GM12865 (cell line): ENCODE measurements around the gene OTOS.

Experiments used
- DNase-seq: peaks from one replicate; pipeline ENCODE4 v3.0.0; 2010; ENCODE audit warnings: low read depth
- H3K4me3 ChIP-seq: 2 replicates; pipeline ENCODE4 v1.5.1; 2011; ENCODE audit warnings: mild to moderate bottlenecking, low read depth, low read length, control low read depth
- TF ChIP-seq, protein P1 (sequence below): IDR thresholded peaks from 2 replicates; pipeline ENCODE4 v1.5.1; 2011; ENCODE audit warnings: low read length, control low read depth, low read depth, inconsistent platforms; ENCODE audit not compliant: insufficient read depth; ENCODE audit errors: missing control alignments

Gene OTOS

DNA sequence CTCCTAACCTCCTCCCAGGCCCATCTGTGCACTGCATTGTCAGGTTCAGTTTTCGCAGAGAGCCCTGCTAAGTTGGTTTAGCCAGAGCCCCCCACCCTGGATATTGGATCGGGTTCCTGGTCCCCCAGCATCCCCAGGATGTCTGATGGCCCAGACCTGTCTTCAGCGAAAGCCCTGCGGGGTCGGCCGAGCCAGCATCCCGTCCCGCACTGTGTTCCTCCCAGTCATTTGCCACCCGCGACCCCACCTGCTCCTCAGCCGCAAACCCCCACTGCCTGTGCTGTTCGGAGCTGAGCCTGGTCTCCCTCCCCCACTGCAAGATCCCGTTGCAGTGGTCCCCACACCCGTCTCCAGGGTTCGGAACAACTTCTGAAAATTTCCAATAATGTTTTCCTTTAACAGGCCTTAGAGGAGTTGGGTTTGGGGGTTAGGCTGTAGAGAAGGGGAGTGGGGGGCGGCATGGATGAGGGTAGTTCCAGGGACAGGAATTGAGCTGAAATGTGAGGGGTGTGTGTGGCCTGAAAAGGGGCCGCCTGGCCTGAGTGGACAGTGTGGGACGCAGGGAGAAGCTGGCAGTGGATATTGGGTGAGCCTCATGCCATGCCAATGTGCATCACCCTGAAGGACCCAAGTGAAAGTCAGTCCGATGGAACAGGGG lies 2.7 kb downstream of the OTOS start:
- no peak for DNase-seq
- TF ChIP-seq, protein P1, sequence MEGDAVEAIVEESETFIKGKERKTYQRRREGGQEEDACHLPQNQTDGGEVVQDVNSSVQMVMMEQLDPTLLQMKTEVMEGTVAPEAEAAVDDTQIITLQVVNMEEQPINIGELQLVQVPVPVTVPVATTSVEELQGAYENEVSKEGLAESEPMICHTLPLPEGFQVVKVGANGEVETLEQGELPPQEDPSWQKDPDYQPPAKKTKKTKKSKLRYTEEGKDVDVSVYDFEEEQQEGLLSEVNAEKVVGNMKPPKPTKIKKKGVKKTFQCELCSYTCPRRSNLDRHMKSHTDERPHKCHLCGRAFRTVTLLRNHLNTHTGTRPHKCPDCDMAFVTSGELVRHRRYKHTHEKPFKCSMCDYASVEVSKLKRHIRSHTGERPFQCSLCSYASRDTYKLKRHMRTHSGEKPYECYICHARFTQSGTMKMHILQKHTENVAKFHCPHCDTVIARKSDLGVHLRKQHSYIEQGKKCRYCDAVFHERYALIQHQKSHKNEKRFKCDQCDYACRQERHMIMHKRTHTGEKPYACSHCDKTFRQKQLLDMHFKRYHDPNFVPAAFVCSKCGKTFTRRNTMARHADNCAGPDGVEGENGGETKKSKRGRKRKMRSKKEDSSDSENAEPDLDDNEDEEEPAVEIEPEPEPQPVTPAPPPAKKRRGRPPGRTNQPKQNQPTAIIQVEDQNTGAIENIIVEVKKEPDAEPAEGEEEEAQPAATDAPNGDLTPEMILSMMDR = no peak
- no peak overlapping the region for H3K4me3 ChIP-seq

DNA sequence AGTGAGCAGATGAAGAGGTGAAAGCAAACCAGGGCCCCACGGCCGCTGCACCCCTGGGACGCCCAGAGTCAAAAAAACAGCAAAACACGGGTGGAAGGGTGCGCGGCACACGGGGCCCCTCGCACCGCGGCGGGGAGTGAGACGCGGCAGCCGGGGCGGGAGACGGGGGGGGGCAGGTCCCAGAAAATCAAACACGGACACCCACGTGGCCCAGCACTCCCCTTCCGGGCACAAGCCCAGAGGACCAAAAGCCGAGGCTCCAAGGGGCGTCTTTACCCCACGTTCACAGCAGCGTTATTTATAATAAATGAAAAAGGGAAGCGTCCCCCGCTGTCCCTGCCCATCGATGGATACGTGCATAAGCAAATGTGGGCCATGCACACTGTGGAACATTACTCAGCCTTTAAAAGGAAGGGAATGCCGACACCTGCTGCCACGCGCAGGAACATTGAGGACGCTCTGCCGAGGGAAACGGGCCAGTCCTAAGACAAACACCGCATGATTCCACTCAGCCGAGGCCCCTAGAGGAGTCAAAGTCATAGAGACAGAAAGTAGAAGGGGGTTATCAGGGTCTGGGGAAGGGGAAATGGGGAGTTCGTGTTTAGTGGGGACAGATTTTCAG lies 3.7 kb downstream of the OTOS start:
- DNase-seq = no peak
- peak overlapping the region; percentile 84 for H3K4me3 ChIP-seq
- TF ChIP-seq, protein P1 = no peak

DNA sequence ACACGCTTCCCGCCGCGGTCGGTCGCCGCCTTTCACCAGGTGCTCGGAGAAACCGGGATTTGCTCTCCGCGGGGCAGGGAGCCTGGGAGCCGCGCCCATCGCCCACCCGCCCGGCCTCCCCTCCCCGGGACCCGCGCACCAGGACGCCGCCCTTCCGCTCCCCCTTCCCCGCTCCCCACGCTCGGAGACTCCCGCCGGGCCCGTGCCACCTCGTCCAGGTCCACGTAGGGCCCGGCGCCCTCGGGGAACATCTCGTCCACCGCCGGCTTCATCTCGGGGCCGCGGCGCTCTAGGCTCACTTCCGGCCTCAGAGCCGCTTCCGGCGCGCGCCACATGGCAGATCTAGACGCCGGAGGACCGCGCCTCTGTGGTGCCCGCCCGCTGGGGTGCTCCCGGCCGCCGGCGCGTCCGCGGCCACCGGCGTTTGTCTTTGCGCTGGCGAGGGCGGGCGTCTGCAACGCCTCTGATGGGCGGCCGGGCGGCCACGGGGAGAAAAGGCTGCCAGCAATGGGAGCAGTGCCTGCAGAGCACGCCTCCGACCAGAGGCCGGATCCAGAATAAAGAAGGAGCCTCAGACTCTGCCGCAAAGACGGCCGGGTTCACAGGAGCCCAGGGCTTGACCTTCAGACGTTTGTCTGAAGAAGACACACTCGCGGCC lies 4.3 kb downstream of the OTOS start, which contains the start of gene COPS9:
Gene COPS9 (minus strand): TSS at position 293 of the 658 bp plus-strand sequence. CDS start 21 bp downstream, at position 272.
- H3K4me3 ChIP-seq = peak within 1 kb of the TSS; percentile 84
- DNase-seq = peak; percentile 93
- TF ChIP-seq, protein P1 = no peak

DNA sequence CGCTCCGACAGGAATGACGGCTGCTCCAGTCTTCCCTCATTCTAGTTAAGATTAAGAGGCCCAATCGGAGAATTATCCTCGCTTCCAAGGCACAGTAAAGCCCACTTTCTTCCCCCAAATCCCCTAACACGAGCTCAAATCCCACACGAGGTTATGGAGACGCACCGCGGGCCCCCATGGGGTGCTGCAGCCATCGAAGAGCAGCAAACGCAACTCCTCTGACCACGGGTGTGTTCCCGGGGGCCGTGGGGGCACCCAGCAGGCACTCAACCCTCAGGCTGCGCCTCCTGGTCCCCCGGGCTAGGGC lies 4.8 kb downstream of the OTOS start:
- TF ChIP-seq, protein P1 = no peak
- DNase-seq = no peak
- H3K4me3 ChIP-seq = peak overlapping the region; percentile 84

DNA sequence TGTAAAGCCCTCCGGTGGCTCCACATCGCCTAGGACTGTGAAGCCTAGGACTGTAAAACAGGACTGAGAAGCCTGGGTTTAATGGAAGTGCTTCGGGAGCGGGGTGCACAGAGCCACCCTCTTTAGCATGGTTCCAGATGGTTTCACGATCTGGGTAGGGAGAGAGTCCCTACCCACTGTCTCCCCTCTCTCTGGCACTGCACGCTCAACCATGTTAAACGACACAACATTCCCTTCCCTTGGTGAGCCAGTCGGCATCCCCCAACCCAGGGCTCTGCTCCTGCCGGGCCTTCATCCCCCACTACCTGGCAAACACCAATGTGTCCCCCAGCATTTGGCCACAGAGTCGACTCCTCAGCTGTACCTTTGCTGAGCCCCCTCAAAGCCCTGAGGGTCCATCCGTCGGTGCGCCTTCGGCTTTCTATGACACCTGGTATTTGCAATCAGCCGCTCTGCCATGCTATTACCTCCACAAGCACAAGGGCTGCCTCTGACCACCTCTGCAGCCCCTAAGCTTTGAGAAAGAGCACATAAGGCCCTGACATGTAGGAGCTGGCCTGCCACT lies 5.4 kb downstream of the OTOS start:
- H3K4me3 ChIP-seq = peak overlapping the region; percentile 84
- no peak for DNase-seq
- TF ChIP-seq, protein P1 = no peak

DNA sequence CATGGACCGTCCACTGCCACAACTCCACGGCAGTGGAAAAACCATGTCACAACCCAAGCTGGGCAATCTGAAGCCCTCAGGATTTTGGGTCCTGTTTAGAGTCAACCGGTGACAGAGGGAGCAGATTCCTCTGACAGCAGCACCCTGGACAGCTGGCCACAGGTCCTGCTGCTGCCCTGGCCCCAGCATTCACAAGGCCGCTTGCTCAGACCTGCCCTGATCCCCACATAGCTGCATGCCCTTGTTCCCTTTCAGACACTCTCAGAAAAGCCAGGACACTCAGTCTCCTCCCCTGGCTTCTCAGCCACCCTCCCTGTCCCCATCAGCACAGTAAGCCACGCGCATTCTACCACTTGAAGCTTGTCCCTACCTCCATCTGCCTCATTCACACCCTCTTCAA lies 6.0 kb downstream of the OTOS start:
- TF ChIP-seq, protein P1 = no peak
- no peak for DNase-seq
- no peak overlapping the region for H3K4me3 ChIP-seq
